Skeletal muscle tissue (tissue), 4 donors: ENCODE results near the gene CMIP. TPM values are rescaled to one million over a fixed set of nuclear protein-coding genes. Genes with fewer than 3 reads are reported as not detected.

Experiments
- H3K27ac ChIP-seq: one replicate; pipeline ENCODE4 v1.7.0; 2013; ENCODE audit warnings: mild to moderate bottlenecking, low read depth, low read length, inconsistent platforms
- H3K27me3 ChIP-seq, 3 donors: one replicate each; pipeline ENCODE4 v1.7.0; 2013; ENCODE audit warnings: low read length in 3 of 3; ENCODE audit not compliant: control insufficient read depth in 3 of 3, insufficient read depth in 3 of 3
- H3K36me3 ChIP-seq, 3 donors: one replicate each; pipeline ENCODE4 v1.7.0; 2013; ENCODE audit warnings: low read length in 3 of 3; ENCODE audit not compliant: control insufficient read depth in 3 of 3, insufficient read depth in 3 of 3
- H3K4me1 ChIP-seq, 3 donors: one replicate each; pipeline ENCODE4 v1.7.0; 2013; ENCODE audit warnings: low read length in 3 of 3, mild to moderate bottlenecking in 3 of 3; ENCODE audit not compliant: control insufficient read depth in 3 of 3, insufficient read depth in 3 of 3
- H3K4me3 ChIP-seq, 3 donors: one replicate each; pipeline ENCODE4 v1.7.0; 2013; ENCODE audit warnings: low read length in 3 of 3
- H3K9ac ChIP-seq, 3 donors: one replicate each; pipeline ENCODE4 v1.7.0; 2013; ENCODE audit warnings: low read length in 3 of 3, mild to moderate bottlenecking in 3 of 3, moderate library complexity in 2 of 3, low read depth in 1 of 3
- H3K9me3 ChIP-seq, 3 donors: one replicate each; pipeline ENCODE4 v1.7.0; 2013; ENCODE audit warnings: low read length in 3 of 3; ENCODE audit not compliant: control insufficient read depth in 3 of 3
- total RNA-seq: library from RNA; depleted of rRNA; stranded (reverse); fragments of >200 nt; gene quantifications from one replicate; pipeline ENCODE4 v1.2.3, GENCODE V29; 2014
- donor health status: Osteomylitis.

The CMIP gene
- total RNA-seq, 1 donor from 2014 or later = 6.8 TPM

- Histone ChIP-seq H3K9me3 (no peaks in the 10 kb centered on the region), H3K27ac (peak overlapping the region; percentile 7), H3K9ac (peak overlapping the region in 1 of 3 donors; percentile 25), H3K4me3 (no peak overlapping the region), H3K27me3 (no peaks in the 10 kb centered on the region), H3K4me1 (peaks cover 28 to 33% (median 32%) of the 10 kb centered on the region in 3 donors), H3K36me3 (no peaks in the 10 kb centered on the region)
These were observed 49.3 kb downstream of the CMIP start for GRCh38 chr16:81493755-81494433.

GRCh38 chr16:81494434-81494806, 49.8 kb downstream of the CMIP start:
- H3K9ac ChIP-seq = no peak overlapping the region

GRCh38 chr16:81494888-81495287, 50.3 kb downstream of the CMIP start:
- peaks cover 26 to 33% (median 32%) of the 10 kb centered on the region in 3 donors for H3K4me1 ChIP-seq
- H3K27me3 ChIP-seq = no peaks in the 10 kb centered on the region
- no peak overlapping the region for H3K27ac ChIP-seq
- H3K4me3 ChIP-seq = no peak overlapping the region
- no peak overlapping the region for H3K9ac ChIP-seq
- H3K36me3 ChIP-seq = no peaks in the 10 kb centered on the region
- H3K9me3 ChIP-seq = no peaks in the 10 kb centered on the region

More at GRCh38 chr16:81494434-81494806, 49.8 kb downstream of the CMIP start:
- Histone ChIP-seq H3K27me3 (no peaks in the 10 kb centered on the region), H3K4me3 (no peak overlapping the region), H3K4me1 (peaks cover 28 to 33% (median 31%) of the 10 kb centered on the region in 3 donors), H3K27ac (no peak overlapping the region), H3K9me3 (no peaks in the 10 kb centered on the region), H3K36me3 (no peaks in the 10 kb centered on the region)

GRCh38 chr16:81495321-81496234, 51.0 kb downstream of the CMIP start:
- Histone ChIP-seq H3K27ac (peak overlapping the region; percentile 25), H3K9me3 (no peaks in the 10 kb centered on the region), H3K9ac (no peak overlapping the region), H3K27me3 (no peaks in the 10 kb centered on the region), H3K4me3 (no peak overlapping the region), H3K4me1 (peaks cover 24 to 33% (median 32%) of the 10 kb centered on the region in 3 donors), H3K36me3 (no peaks in the 10 kb centered on the region)

- H3K9me3 ChIP-seq = no peaks in the 10 kb centered on the region
- peaks cover 24 to 33% (median 32%) of the 10 kb centered on the region in 3 donors for H3K4me1 ChIP-seq
- H3K36me3 ChIP-seq = no peaks in the 10 kb centered on the region
- H3K27ac ChIP-seq = no peak overlapping the region
- H3K4me3 ChIP-seq = no peak overlapping the region
- H3K27me3 ChIP-seq = no peaks in the 10 kb centered on the region
- no peak overlapping the region for H3K9ac ChIP-seq
These were observed 51.7 kb downstream of the CMIP start for GRCh38 chr16:81496321-81496720.

GRCh38 chr16:81496742-81497141, 52.1 kb downstream of the CMIP start:
- Histone ChIP-seq H3K27ac (no peak overlapping the region), H3K27me3 (no peaks in the 10 kb centered on the region), H3K36me3 (no peaks in the 10 kb centered on the region), H3K4me3 (no peak overlapping the region), H3K9me3 (no peaks in the 10 kb centered on the region), H3K4me1 (peaks cover 20 to 33% (median 29%) of the 10 kb centered on the region in 3 donors), H3K9ac (no peak overlapping the region)

- H3K36me3 ChIP-seq = no peaks in the 10 kb centered on the region
- H3K27me3 ChIP-seq = no peaks in the 10 kb centered on the region
- H3K4me1 ChIP-seq = peaks cover 16 to 30% (median 28%) of the 10 kb centered on the region in 3 donors
- no peaks in the 10 kb centered on the region for H3K9me3 ChIP-seq
- no peak overlapping the region for H3K9ac ChIP-seq
- H3K27ac ChIP-seq = no peak overlapping the region
- no peak overlapping the region for H3K4me3 ChIP-seq
These were observed 53.1 kb downstream of the CMIP start for GRCh38 chr16:81497690-81498089.

GRCh38 chr16:81498351-81498750, 53.7 kb downstream of the CMIP start:
- peaks cover 21 to 32% (median 22%) of the 10 kb centered on the region in 3 donors for H3K4me1 ChIP-seq
- H3K9ac ChIP-seq = no peak overlapping the region
- H3K9me3 ChIP-seq = no peaks in the 10 kb centered on the region
- H3K36me3 ChIP-seq = no peaks in the 10 kb centered on the region
- no peak overlapping the region for H3K27ac ChIP-seq
- no peaks in the 10 kb centered on the region for H3K27me3 ChIP-seq
- no peak overlapping the region for H3K4me3 ChIP-seq

GRCh38 chr16:81499576-81500380, 55.2 kb downstream of the CMIP start:
- H3K4me3 ChIP-seq = no peak overlapping the region
- no peaks in the 10 kb centered on the region for H3K9me3 ChIP-seq
- no peak overlapping the region for H3K27ac ChIP-seq
- H3K27me3 ChIP-seq = no peaks in the 10 kb centered on the region
- H3K36me3 ChIP-seq = no peaks in the 10 kb centered on the region
- no peak overlapping the region for H3K9ac ChIP-seq
- H3K4me1 ChIP-seq = peaks cover 16 to 24% (median 19%) of the 10 kb centered on the region in 3 donors
